ENCODE data around the gene PIP5K1B.

The PIP5K1B gene

DNA sequence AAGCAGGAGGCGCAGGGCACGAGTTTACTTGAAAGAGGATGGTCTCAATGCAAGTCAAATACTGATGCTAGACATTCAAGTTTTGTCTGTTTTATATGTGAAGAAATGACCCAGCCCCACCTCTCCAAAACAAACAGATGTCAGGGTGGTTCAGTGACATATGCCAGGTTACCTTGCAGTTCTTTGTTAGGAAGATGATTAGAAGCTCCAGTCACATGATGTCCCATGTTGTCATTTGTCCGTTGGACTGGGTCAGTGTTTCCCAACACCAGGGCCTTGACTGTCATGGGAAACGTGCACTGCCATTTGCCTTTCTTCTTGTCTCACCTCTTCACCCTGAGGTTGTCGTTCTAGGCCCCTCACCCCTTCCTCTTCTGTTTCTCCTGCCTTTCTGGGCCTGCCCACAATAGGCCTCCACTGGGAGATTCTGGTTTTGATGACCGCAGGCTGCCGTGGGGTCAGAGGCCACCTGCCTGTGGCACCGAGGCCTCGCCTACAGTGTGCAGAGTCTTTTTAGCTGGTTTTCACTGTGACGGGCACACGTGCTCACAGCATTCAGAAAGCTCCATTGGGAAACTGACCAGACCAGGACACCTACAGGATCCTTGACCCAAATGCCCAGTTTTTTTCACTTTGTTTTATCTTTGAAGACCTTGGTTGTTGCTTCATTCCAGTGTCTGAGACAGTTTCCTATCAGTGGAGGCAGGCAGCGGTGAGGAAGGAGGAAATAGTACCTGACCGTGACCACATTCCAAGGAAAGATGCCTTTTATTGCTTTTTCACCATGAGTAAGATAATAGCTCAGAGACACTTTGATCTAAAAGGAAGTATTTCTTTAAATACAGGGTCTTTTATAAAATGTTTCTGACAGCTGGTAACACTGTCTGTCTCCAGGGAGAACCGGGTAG, 123.1 kb downstream of the PIP5K1B start:
- Histone ChIP-seq H3K36me3 (ENCODE audit: insufficient read depth) (no peaks in the 10 kb centered on the region), H3K4me3 (IDR thresholded peaks at IDR 0.05; ENCODE audit: insufficient read depth, low read depth, low read length) (no peak overlapping the region), H3K4me1 (ENCODE audit: low read depth, poor library complexity, severe bottlenecking) (no peaks in the 10 kb centered on the region), H3K4me2 (no peak overlapping the region), H3K79me2 (ENCODE audit: insufficient read depth, low read depth) (no peaks in the 10 kb centered on the region), H2AFZ (ENCODE audit: low read depth) (no peak overlapping the region), H4K20me1 (ENCODE audit: insufficient read depth) (no peaks in the 10 kb centered on the region), H3K27ac (no peak overlapping the region), H3K9ac (no peak overlapping the region), H3K27me3 (ENCODE audit: insufficient read depth, low read depth) (no peaks in the 10 kb centered on the region)
- TF ChIP-seq, protein P1, sequence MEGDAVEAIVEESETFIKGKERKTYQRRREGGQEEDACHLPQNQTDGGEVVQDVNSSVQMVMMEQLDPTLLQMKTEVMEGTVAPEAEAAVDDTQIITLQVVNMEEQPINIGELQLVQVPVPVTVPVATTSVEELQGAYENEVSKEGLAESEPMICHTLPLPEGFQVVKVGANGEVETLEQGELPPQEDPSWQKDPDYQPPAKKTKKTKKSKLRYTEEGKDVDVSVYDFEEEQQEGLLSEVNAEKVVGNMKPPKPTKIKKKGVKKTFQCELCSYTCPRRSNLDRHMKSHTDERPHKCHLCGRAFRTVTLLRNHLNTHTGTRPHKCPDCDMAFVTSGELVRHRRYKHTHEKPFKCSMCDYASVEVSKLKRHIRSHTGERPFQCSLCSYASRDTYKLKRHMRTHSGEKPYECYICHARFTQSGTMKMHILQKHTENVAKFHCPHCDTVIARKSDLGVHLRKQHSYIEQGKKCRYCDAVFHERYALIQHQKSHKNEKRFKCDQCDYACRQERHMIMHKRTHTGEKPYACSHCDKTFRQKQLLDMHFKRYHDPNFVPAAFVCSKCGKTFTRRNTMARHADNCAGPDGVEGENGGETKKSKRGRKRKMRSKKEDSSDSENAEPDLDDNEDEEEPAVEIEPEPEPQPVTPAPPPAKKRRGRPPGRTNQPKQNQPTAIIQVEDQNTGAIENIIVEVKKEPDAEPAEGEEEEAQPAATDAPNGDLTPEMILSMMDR (conservative IDR thresholded peaks at IDR 0.05; ENCODE audit: low read depth, low read length): no peak

DNA sequence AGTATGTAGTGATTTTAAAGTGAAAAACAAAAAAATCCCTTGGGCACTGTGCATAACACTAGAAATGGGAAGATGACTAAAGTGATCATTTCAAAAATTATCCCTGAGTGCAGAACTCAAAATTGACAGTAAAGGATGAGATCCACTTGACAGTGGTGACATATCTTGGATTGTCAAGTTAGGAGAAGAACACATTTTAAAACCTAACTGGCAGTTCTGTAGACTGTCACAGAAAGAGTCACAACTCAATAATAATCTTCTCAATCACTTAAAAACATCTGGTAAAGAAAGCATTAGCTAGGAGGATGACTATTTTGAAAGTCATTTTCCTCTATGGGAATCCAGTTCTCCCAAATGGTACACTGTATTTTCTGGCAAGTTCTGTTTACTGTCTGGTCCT, 127.1 kb downstream of the PIP5K1B start:
- Histone ChIP-seq H3K4me2 (no peak overlapping the region), H3K9ac (no peak overlapping the region), H4K20me1 (ENCODE audit: insufficient read depth) (no peaks in the 10 kb centered on the region), H3K27ac (no peak overlapping the region), H2AFZ (ENCODE audit: low read depth) (no peak overlapping the region), H3K79me2 (ENCODE audit: insufficient read depth, low read depth) (no peaks in the 10 kb centered on the region), H3K36me3 (ENCODE audit: insufficient read depth) (no peaks in the 10 kb centered on the region), H3K27me3 (ENCODE audit: insufficient read depth, low read depth) (no peaks in the 10 kb centered on the region), H3K4me3 (IDR thresholded peaks at IDR 0.05; ENCODE audit: insufficient read depth, low read depth, low read length) (no peak overlapping the region), H3K4me1 (ENCODE audit: low read depth, poor library complexity, severe bottlenecking) (no peaks in the 10 kb centered on the region)
- TF ChIP-seq, protein P1 (conservative IDR thresholded peaks at IDR 0.05; ENCODE audit: low read depth, low read length): no peak

DNA sequence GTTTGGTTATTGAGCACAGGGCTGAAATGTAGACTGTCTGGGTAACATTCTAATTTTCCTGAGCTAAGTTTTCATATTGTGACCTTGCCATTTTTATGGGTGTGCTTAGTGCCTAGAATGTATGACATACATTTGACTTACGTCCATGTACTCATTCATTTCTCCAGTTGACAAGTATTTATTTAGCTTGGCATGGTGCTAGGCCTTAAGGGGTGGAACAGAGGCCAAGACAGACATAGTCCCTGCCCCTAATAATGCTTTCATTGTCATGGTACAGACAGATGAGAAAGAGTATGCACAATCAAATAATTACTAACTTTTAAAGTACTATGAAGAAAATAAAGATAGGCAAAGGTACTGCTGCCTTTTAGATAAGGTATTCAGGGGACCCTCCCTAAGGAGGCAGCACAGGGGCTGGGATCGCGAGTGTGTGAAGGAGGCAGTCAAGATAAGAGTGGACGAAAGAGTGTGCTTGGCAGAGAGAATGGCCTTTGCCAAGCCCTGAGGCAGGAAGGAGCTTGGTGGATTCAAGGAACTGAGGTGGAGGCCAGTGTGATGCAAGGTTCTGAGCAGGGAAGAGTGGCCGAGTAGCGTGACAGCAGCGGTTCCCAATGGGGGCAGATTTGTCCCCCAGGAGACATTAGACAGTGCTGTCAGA, 128.0 kb downstream of the PIP5K1B start:
- TF ChIP-seq, protein P1 (conservative IDR thresholded peaks at IDR 0.05; ENCODE audit: low read depth, low read length): no peak
- no peaks in the 10 kb centered on the region for H3K36me3 ChIP-seq (ENCODE audit: insufficient read depth)
- H3K4me2 ChIP-seq: no peak overlapping the region
- H2AFZ ChIP-seq (ENCODE audit: low read depth): no peak overlapping the region
- no peak overlapping the region for H3K9ac ChIP-seq
- H3K79me2 ChIP-seq (ENCODE audit: insufficient read depth, low read depth): no peaks in the 10 kb centered on the region
- H3K4me1 ChIP-seq (ENCODE audit: low read depth, poor library complexity, severe bottlenecking): no peaks in the 10 kb centered on the region
- no peak overlapping the region for H3K27ac ChIP-seq
- no peaks in the 10 kb centered on the region for H4K20me1 ChIP-seq (ENCODE audit: insufficient read depth)
- H3K27me3 ChIP-seq (ENCODE audit: insufficient read depth, low read depth): no peaks in the 10 kb centered on the region
- H3K4me3 ChIP-seq (IDR thresholded peaks at IDR 0.05; ENCODE audit: insufficient read depth, low read depth, low read length): no peak overlapping the region

DNA sequence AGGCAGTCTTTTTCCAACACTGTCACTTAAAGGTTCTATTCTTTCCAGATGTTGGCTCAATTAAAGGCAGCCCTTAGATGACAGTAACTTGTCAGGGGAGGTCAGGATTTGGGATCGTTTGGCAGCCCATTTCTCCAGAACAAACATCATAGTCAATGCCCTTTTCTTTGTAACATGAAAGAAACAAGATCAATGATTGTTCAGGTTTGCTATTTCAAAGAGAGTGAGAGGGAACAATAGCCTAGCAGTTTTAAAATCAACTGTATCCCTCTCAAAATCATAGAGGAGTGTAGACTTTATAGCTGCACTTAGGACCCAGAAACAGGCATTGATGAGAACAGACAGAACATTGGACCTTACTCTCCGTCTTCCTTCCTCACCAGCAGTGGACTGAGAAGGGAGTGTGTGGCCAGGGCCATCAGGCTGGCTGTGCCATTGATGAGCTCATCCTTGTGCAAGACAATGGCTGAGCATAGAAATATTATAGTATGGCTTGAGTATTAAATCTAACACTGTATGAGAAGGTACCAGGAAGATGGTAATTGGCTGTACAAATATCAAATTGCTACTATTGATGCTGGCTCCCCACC, 130.0 kb downstream of the PIP5K1B start:
- Histone ChIP-seq H3K27me3 (ENCODE audit: insufficient read depth, low read depth) (no peaks in the 10 kb centered on the region), H3K4me3 (IDR thresholded peaks at IDR 0.05; ENCODE audit: insufficient read depth, low read depth, low read length) (no peak overlapping the region), H3K36me3 (ENCODE audit: insufficient read depth) (no peaks in the 10 kb centered on the region), H4K20me1 (ENCODE audit: insufficient read depth) (no peaks in the 10 kb centered on the region), H3K4me2 (no peak overlapping the region), H2AFZ (ENCODE audit: low read depth) (no peak overlapping the region), H3K27ac (no peak overlapping the region), H3K4me1 (ENCODE audit: low read depth, poor library complexity, severe bottlenecking) (no peaks in the 10 kb centered on the region), H3K9ac (no peak overlapping the region), H3K79me2 (ENCODE audit: insufficient read depth, low read depth) (no peaks in the 10 kb centered on the region)
- TF ChIP-seq, protein P1 (conservative IDR thresholded peaks at IDR 0.05; ENCODE audit: low read depth, low read length): no peak
